Adrenal gland (tissue), 12 donors: ENCODE measurements around the gene UNC5C. TPM values are rescaled to one million over a fixed set of nuclear protein-coding genes. Genes with fewer than 3 reads are reported as not detected.

Experiments
- DNase-seq, 7 donors: peaks; one replicate each; pipeline ENCODE4 v3.0.0-alpha.2; 2019 to 2020
- H3K27ac ChIP-seq, 5 donors: fragments of 200-600 bp; sonication (generic) in 4 of 5; 1 replicate in 3 of 5; 2 replicates in 2 of 5; pipeline versions ENCODE4 v1.5.1 to v1.8.0; 2016 to 2020; ENCODE audit warnings: mild to moderate bottlenecking in 1 of 5
- H3K27me3 ChIP-seq: fragments of 200-600 bp; 2 replicates; pipeline ENCODE4 v1.8.0; 2021
- H3K36me3 ChIP-seq, 2 donors: fragments of 200-600 bp; replicated peaks in 1 of 2; 1 replicate in 1 of 2; 2 replicates in 1 of 2; pipeline versions ENCODE4 v1.5.1 to v1.8.0; 2018 to 2022
- H3K4me1 ChIP-seq, 2 donors: fragments of 200-600 bp; replicated peaks in 1 of 2; 1 replicate in 1 of 2; 2 replicates in 1 of 2; pipeline versions ENCODE4 v1.5.1 to v1.8.0; 2018 to 2021
- H3K4me3 ChIP-seq, 4 donors: fragments of 200-600 bp; sonication (generic) in 3 of 4; one replicate each; pipeline ENCODE4 v1.5.1; 2016 to 2018
- H3K9me3 ChIP-seq, 3 donors: fragments of 200-600 bp; sonication (generic) in 1 of 3; replicated peaks in 1 of 3; 1 replicate in 2 of 3; 2 replicates in 1 of 3; pipeline versions ENCODE4 v1.5.1 to v1.8.0; 2016 to 2021
- CTCF ChIP-seq, 6 experiments: fragments of 450-650 bp in 4 of 6; fragments of 200-600 bp in 2 of 6; sonication (generic) in 1 of 6; IDR thresholded peaks; 1 replicate in 5 of 6; 2 replicates in 1 of 6; pipeline versions ENCODE4 v1.5.1 to v1.8.0; 2016 to 2021; ENCODE audit warnings: antibody characterized with exemption in 6 of 6, mild to moderate bottlenecking in 2 of 6, moderate library complexity in 1 of 6
- POLR2A ChIP-seq, 2 donors: fragments of 450-650 bp; IDR thresholded peaks; one replicate each; pipeline ENCODE4 v1.6.1; 2017; ENCODE audit warnings: antibody characterized with exemption in 2 of 2, mild to moderate bottlenecking in 2 of 2, moderate library complexity in 1 of 2
- WGBS, 4 donors: extraction: QIAGEN DNeasy Blood & Tissue Kit in 2 of 4; methylation state at CpG; one replicate each; pipeline versions ENCODE4 v1.1.5 to v1.1.7; 2013 to 2017; 5-methylcytosine and 5-hydroxymethylcytosine counted together
- intact Hi-C, 2 donors: fragments of 100-400 bp; cut with DNase I; formaldehyde crosslinking; loops; one replicate each; pipeline versions ENCODE4 v1.14.1 to v1.15.0; 2022 to 2023
- polyA plus RNA-seq, 3 donors: library from polyadenylated mRNA; stranded (reverse); fragments of 200-250 nt in 2 of 3; fragments of 350-450 nt in 1 of 3; fragmentation: Illumina TruSeq in 1 of 3; extraction: RNeasy Lipid Tissue Mini Kit (QIAGEN cat#74804) in 1 of 3; gene quantifications; one replicate each; pipeline ENCODE4 v1.2.3, GENCODE V29; 2013 to 2014
- total RNA-seq, 9 donors: library from RNA; depleted of rRNA in 4 of 9; stranded (reverse); fragments of >200 nt in 4 of 9; fragments of 120-200 nt in 1 of 9; fragmentation: NEBNext Ultra II Directional in 1 of 9; extraction: Animal tissue kit (Norgen Biotek cat#: 25700) in 1 of 9; gene quantifications; one replicate each; pipeline versions ENCODE4 v1.1.0 to v1.2.4, GENCODE V29; 2013 to 2023
- donor health status: healthy with polysubstance abuse.
- donor health status: Bipolar disorder and iron deficiency.
- donor health status: DM: yes; HTN: yes; CAD: no.
- donor health status: DM: no; HTN: no; CAD: no.
- donor health status: DM: no; HTN: no; CAD: no.
- donor health status: DM: yes; HTN: yes; CAD: no.

Gene UNC5C
- total and polyA plus RNA-seq, 12 donors: 4.7 to 33.5 (median 23.8) TPM

- DNase-seq: no peak
- Histone ChIP-seq H3K4me1 (no peaks in the 10 kb centered on the region), H3K27me3 (no peaks in the 10 kb centered on the region), H3K36me3 (no peaks in the 10 kb centered on the region), H3K4me3 (no peak overlapping the region), H3K9me3 (no peaks in the 10 kb centered on the region), H3K27ac (no peak overlapping the region)
- intact Hi-C loops: no loop called here
- 69 to 79% (median 77%) methylated on average over 6 of the region's 6 CpGs for WGBS, 4 donors
- TF ChIP-seq POLR2A (IDR thresholded peaks at IDR 0.05) (no peak), CTCF (IDR thresholded peaks at IDR 0.05) (no peak)
These were observed 83.8 kb downstream of the UNC5C start for GRCh38 chr4:95465010-95465409.

- no peak for DNase-seq
- no peak overlapping the region for H3K27ac ChIP-seq
- no peak for TF ChIP-seq POLR2A (IDR thresholded peaks at IDR 0.05)
- no peak for TF ChIP-seq CTCF (IDR thresholded peaks at IDR 0.05)
- no peaks in the 10 kb centered on the region for H3K27me3 ChIP-seq
- intact Hi-C loops: no loop called here
- H3K4me1 ChIP-seq: no peaks in the 10 kb centered on the region
- H3K4me3 ChIP-seq: no peak overlapping the region
- no peaks in the 10 kb centered on the region for H3K36me3 ChIP-seq
- H3K9me3 ChIP-seq: no peaks in the 10 kb centered on the region
- WGBS, 4 donors: 62 to 73% (median 69%) methylated on average over 8 of the region's 8 CpGs
These were observed 85.9 kb downstream of the UNC5C start for GRCh38 chr4:95462921-95463320.

- Histone ChIP-seq H3K4me3 (no peak overlapping the region), H3K4me1 (no peaks in the 10 kb centered on the region), H3K27ac (no peak overlapping the region), H3K9me3 (no peaks in the 10 kb centered on the region), H3K27me3 (no peaks in the 10 kb centered on the region), H3K36me3 (no peaks in the 10 kb centered on the region)
- intact Hi-C loops: no loop called here
- 51 to 72% (median 60%) methylated on average over 4 of the region's 4 CpGs for WGBS, 4 donors
- no peak for DNase-seq
- no peak for TF ChIP-seq CTCF (IDR thresholded peaks at IDR 0.05)
- TF ChIP-seq POLR2A (IDR thresholded peaks at IDR 0.05): no peak
These were observed 91.4 kb downstream of the UNC5C start for GRCh38 chr4:95457353-95457752.

- no peak overlapping the region for H3K4me3 ChIP-seq
- peaks cover 0 to 6% of the 10 kb centered on the region in 2 donors for H3K4me1 ChIP-seq
- no peaks in the 10 kb centered on the region for H3K9me3 ChIP-seq
- H3K36me3 ChIP-seq: no peaks in the 10 kb centered on the region
- 68 to 88% (median 76%) methylated on average over 2 of the region's 2 CpGs for WGBS, 4 donors
- no peak overlapping the region for H3K27ac ChIP-seq
- TF ChIP-seq POLR2A (IDR thresholded peaks at IDR 0.05): no peak
- TF ChIP-seq CTCF (IDR thresholded peaks at IDR 0.05): no peak
- DNase-seq: no peak
- intact Hi-C loops: no loop called here
- no peaks in the 10 kb centered on the region for H3K27me3 ChIP-seq
These were observed 98.5 kb downstream of the UNC5C start for GRCh38 chr4:95450294-95450693.
